GM21737 (cell line): ENCODE measurements around the gene BBS2.
A peak's percentile ranks its signal among the peaks of the same experiment; 100 is the strongest.

Source experiments
- ATAC-seq: cut with Tn5 transposase; IDR thresholded peaks from one replicate; pipeline ENCODE4 v1.9.1; 2021; ENCODE audit warnings: mild to moderate bottlenecking, moderate library complexity; ENCODE audit not compliant: unreplicated experiment

Gene BBS2

DNA sequence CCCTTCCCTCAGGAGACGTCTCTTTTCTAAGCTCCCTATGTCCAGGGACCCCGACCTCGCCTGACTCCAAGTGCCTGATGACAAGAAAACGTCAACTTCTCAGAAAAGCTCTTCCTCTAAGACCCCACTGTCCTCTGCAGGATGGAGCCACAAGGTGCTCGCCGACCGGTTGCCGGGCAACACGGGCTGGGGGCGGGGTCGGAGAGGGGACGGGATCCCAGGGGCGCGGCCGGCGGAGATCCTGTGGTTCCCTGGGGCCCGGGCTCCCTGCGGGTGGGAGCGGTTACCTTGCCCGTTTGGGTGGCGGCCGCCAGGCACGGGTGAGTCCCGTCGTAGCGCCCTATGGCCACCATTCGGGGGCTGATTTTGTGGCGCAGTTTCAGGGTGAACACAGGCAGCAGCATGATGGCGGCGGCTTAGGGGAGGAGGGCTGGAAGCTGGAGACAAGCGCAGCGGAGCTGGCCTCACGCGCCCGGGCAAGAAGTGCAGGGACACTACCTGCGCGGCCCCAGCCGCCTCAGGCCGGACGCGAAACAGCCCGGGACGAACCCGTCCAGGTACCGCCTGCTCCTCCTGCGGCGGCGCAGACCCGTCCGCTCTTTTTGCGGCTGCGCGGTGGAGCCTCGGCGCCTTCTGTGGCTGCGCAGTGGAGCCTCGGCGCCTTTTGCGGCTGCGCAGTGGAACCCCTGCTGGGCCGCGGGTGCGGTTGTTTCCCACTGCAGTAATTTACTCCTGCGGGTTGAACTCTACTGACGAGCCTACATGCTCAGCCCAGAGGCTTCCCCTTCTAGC, at the start of gene BBS2:
TSS of gene BBS2 (minus strand) at position 566 of the 792 bp plus-strand sequence. CDS start at position 404, 162 bp downstream.
- ATAC-seq = peak; percentile 82

- no peak for ATAC-seq
Observed at GRCh38 chr16:56564793-56565477, 45.1 kb upstream of the BBS2 start, which contains the start of gene MT4. Gene MT4, plus strand, starts transcription at chr16:56565073. Its CDS starts 56 bp downstream, at chr16:56565129.

- no peak for ATAC-seq
Observed at GRCh38 chr16:56561126-56561525, 41.3 kb upstream of the BBS2 start.

DNA sequence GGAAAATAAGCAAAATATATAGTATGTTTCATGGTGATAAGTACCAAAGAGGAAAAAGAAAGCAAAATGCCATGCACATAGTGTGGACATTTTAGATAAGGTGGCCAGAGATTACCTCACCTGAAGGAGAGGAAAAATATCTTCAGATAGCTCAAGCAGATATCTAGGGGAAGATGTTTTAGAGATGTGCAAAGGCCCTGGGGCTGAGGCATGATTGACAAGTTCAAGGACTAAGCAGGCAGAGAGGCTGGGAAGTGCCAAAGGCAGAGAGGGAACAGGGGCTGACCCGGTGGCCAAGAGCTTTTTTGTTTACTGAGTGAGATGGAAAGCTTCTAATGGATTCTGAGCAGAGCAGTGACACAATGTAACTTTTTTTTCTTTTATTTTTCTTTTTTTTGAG, 40.6 kb upstream of the BBS2 start:
- no peak for ATAC-seq

DNA sequence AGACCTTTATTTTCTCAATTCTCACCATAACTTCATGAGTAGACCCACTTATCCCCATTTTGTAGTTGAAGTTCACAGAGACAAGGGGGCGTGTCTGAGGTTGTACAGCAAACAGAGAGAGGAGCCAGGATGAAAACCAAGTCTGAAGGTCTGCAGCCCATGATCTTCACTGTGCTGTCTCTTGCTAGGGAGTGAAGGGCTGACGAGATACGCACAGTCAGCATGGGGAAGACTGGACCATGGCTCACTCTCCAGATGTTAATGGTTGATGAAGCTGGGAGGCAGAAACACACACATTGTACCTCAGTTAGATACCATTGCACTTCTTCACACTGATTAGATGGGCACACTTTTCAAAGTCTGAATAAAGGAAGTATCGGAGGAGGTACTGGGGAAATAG, 39.3 kb upstream of the BBS2 start:
- no peak for ATAC-seq

DNA sequence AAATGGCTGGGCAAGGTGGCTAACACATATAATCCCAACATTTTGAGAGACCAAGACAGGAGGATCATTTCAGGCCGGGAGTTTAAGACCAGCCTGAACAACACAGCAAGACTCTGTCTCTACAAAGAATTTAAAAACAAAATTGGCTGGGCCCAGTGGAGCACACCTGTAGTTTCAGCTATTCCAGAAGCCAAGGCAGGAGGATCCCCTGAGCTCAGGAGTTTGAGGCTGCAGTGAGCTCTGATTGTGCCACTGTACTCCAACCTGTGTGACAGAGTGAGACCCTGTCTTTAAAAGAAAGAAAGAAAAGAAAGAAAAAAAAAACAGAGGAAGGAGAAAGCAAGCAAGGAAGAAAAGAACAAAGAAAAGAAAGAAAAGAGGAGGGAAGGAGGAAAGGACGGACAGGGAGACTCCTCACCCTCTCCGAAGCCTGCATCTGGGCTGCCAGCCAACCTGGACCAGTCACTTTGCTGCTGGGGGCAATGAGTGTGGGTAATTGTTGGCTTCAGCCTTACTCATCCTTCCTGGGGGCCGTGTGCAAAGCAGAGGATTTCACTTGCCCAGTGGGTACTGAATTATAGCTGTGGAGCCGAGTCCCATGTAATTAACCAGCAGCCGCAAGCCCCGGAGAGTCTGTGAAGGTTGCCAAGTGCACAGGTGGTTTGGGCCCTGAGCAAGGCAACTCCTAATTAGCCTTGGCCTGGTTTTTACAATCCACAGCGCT, 38.4 kb upstream of the BBS2 start:
- no peak for ATAC-seq

DNA sequence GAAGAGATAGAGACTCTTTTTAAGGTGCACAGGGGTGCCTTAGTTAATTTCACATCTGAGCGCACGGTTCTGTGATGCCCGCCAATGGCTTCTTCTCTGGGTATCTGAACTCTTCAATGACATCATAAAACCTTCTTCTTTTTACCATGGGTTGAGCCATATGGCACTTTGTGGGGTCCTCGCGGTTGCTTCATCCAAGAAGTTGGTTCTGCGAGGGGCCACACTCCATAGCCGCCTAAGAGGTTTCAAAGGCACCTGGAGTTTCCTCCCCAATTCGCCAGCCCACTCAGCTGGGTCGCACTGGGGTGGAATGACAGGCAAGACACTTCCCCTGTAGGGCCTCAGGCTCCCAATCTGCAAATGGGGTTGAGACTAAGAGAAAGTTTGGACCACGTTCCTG, 34.6 kb upstream of the BBS2 start:
- no peak for ATAC-seq

DNA sequence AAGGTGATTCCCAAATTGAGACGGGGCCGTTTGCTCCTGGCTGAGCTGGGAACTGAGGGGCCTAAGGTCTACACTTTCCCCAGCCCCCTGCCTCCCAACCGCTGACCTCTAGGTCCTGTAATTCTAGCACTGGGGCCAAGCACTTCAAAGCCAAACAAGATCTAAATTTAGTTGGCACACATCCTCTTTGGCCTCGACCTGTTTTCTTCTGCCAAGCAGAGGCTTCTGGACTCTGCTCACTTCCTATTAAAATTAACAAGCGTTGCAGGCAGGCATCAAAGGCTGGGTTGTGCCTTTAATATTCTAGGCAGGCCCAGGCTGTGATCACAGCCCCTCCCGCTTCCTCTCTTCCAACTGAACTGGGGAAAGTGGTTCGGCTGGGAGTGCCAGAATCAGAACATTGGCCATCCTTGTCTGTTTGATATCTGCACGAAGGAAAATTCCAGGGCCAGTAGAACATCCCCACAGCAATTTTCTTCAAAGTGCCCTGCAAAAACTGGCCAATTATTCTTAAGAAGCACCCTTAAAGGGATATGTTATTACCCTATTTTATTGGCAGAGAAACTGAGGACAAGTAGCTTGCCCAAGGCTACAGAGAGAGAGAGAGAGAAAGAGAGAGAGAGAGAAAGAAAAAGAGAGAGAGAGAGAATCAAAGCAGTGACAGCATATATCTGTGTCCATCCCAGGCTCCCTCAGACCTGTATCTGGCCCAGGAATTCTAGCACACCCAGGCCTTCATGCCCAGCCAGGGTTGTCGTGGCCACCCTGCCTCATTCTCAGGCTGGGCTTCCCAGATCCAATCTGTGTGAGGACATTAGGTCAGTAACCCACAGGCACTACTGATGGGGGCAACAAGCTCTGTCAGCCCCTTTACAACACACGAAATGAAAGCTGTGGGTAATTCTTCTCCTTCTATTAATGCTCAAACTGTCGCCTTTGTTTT, 32.2 kb upstream of the BBS2 start:
- ATAC-seq = no peak

DNA sequence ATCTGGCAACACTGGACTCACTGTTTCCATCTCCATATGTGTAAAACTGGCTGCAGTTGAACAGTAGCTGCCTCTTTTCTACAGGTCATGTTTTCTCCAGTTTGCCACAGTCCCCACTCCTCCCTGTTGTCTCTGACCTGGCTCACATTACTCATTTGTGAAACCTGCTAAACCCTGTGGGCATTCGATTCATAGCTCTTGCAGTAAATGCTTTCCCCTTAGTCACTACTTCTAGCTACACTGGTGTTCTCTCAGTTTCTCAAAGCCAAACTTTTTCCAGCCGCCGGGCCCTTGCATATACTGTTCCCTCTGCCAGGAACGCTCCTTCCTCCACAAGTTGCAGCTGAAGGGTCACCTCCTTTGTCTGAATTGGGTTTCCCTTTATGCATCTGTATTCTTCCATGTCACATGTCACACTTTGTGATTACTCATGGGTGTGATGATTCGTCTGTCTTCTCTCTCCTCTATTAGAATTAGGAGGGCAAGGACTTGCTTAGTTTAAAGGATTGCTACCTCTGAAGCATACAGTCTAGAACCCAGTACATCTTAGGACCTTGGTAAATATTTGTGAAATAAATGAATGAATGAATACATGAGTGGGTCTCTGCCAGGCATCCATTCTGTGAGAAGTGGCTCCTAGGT, 30.0 kb upstream of the BBS2 start:
- no peak for ATAC-seq

DNA sequence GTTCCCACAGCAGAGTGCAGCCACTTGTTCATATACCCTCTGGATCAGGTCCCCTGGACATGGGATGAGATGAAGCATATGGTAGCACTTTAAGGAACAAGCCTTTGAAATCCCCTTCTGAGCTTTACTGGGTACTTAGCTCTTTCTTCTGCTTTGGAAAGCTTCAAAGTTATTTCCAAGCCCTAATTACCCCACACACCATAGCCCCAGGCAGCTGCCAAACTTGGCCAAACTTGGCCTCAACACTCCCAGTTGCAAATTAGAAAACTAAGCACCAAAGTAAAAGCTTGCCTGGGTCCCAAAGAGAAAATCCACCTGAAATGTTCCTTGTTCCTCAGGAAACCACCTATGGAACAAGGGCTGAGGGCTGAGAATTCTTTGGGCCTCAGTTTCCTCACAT, 29.3 kb upstream of the BBS2 start:
- no peak for ATAC-seq

- ATAC-seq = no peak
Observed at GRCh38 chr16:56547949-56548567, 28.2 kb upstream of the BBS2 start.

DNA sequence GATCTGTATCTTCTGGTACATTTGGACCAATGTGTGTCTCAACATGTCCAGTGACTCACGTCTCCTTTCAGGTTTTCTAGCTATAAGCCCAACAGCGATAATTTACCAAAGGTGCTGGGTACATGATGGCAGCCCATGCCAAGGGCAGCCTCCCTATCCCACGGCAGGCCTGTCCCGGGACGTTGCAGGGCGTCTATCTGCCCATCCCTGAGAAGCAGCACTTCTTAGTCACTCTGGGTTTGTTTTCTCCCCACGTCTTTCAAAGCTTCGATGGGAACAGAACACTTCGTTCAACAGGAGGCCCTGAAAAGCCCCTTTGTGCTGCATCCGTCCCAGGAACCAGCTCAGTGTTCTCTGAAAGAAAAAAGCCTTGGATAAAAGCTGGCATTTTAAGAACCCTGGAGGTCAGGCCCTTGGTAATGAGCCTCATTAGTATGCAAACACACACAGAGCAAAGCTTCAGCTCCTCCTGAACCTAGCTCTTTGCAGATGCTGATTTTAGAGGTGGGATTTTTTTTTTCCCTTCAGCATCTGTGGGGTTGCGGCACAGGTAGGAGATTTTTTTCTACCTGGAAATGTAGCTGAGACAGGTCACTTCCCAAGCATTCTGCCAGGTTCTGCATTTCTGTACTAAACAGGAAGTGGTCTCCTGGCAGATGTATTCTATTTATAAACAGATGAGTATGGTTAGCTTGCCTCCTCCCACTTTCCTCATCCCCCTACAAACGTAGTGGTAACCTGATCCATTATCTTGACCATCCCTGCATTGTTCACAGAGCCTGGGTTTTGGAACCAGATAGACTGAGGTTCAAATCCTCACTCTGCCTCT, 27.5 kb upstream of the BBS2 start:
- ATAC-seq = no peak

- no peak for ATAC-seq
Observed at GRCh38 chr16:56542039-56542438, 22.2 kb upstream of the BBS2 start.

DNA sequence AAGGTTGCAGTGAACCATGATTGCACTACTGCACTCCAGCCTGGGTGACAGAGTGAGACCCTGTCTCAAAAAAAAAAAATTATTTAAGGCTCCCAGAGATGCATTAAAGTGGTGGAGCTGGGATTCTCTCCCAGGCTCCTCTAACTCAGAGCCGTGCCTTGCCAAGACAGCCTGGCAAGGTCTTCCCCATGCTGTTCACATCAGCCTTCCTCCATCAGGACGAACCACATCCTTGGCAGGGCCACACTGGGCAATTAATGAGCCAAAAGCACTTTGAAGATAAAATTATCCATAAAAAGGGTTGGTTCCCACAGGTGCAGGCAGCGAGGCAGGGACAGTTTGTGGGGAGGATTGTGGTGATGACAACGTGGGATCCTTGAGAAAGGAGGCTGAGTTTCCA, 19.8 kb upstream of the BBS2 start:
- ATAC-seq = no peak

- no peak for ATAC-seq
Observed at GRCh38 chr16:56538331-56538730, 18.5 kb upstream of the BBS2 start.

DNA sequence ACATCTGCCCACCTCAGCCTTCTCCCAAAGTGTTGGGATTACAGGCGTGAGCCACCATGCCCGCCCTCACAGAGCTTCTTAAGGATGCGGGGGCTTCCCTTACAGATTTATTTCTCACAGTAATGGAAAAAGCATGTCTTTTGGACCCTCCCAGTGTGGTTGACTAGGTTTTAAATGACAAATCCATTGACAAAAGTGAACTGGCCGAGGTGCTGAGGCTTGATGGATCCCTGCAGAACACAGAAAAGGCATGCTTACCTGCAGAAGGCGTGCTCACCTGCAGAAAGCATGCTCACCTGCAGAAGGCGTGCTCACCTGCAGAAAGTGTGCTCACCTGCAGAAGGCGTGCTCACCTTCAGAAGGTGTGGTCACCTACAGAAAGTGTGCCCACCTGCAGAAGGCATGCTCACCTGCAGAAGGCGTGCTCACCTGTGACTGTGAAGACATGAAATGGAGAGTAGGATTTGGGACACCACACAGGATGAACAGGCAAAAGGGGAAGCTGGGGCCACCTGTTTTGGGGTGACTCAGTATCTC, 15.1 kb upstream of the BBS2 start:
- ATAC-seq = no peak

DNA sequence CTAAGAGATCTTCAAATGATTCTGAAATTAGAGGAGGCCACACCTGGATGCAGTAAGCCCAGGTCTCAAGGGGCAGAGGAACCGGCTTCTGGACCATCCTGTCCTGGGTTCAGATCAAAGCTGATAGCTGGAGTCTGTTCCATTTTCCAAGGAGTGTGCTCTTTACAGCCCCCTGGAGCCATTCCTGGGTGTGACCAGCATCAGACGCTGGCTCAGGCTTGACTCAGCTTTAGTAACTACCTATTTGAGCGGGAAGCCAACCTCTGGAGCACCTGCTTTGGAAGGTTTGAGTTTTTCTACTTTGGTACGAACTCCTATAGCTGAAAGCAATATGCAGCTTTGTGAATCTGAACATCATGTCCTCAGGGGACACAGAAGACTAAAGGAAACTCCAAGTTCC, 12.9 kb upstream of the BBS2 start:
- no peak for ATAC-seq

- ATAC-seq = no peak
Observed at GRCh38 chr16:56530872-56531271, 11.0 kb upstream of the BBS2 start.

GRCh38 chr16:56525236-56525635, 5.4 kb upstream of the BBS2 start:
- ATAC-seq = no peak
